Activated naive CD4-positive, alpha-beta T cell treated with anti-CD3 and anti-CD28 coated beads, Interleukin-2, amount 50 U/mL, for 72 hours (primary cell): Measurements from ENCODE around the gene TMEM141. TPM values are rescaled to one million over a fixed set of nuclear protein-coding genes. Genes with fewer than 3 reads are reported as not detected.
"Not testable (repeated sequence)": the region's sequence is repeated elsewhere in the genome, so short reads cannot be mapped to it uniquely, and the experiment has no call there.

ENCODE experiments used
- ATAC-seq, 2 donors: fragments of 150-1000 bp; cut with Tn5 transposase; 2 replicates each; pipeline ENCODE4 v1.10.0; 2021; ENCODE audit warnings: mild to moderate bottlenecking in 2 of 2, moderate library complexity in 2 of 2
- DNase-seq, 2 donors: peaks; one replicate each; pipeline ENCODE4 v3.0.0; 2021 to 2022; ENCODE audit warnings: low spot score in 2 of 2
- H3K27ac Mint-ChIP-seq, 2 donors: one replicate each; pipeline ENCODE4 v1.8.0; 2022; ENCODE audit warnings: mild to moderate bottlenecking in 2 of 2, mixed read lengths in 2 of 2
- H3K36me3 Mint-ChIP-seq, 2 donors: one replicate each; pipeline ENCODE4 v1.8.0; 2022; ENCODE audit warnings: mixed read lengths in 2 of 2
- H3K9me3 Mint-ChIP-seq, 2 donors: one replicate each; pipeline ENCODE4 v1.8.0; 2022; ENCODE audit warnings: mixed read lengths in 2 of 2
- total RNA-seq, 2 donors: library from RNA; stranded (reverse); gene quantifications; one replicate each; pipeline ENCODE4 v1.2.3, GENCODE V29; 2022

The TMEM141 gene
- total RNA-seq, 2 donors from 2014 or later, result 31.1 to 46.8 TPM

- H3K36me3 Mint-ChIP-seq, DNase-seq, H3K9me3 Mint-ChIP-seq, ATAC-seq, H3K27ac Mint-ChIP-seq: not testable (repeated sequence)
Observed at GRCh38 chr9:136841646-136842379, 50.7 kb downstream of the TMEM141 start.

- not testable (repeated sequence) for H3K27ac Mint-ChIP-seq, H3K9me3 Mint-ChIP-seq, H3K36me3 Mint-ChIP-seq
- DNase-seq, result peak; percentile 77 to 83
- peak; percentile 75 to 78 for ATAC-seq
Observed at GRCh38 chr9:136842380-136842948, 51.3 kb downstream of the TMEM141 start, which contains the start of gene AJM1. AJM1 (plus strand) TSS chr9:136842478; CDS start chr9:136844415, 1,937 bp downstream.

Other genes starting within 250 kb of the TMEM141 start
- gene NOTCH1, start 245.3 kb upstream of the TMEM141 start, total RNA-seq, result 10 to 100 TPM; 76.4 to 85.5 TPM
- gene EGFL7, start 128.4 kb upstream of the TMEM141 start, total RNA-seq, result 1 to 10 TPM in 1 of 2 donors, under 1 TPM in 1; 0.61 to 1.6 TPM
- gene AGPAT2, start 103.9 kb upstream of the TMEM141 start, total RNA-seq, result 10 to 100 TPM in 1 of 2 donors, 1 to 10 TPM in 1; 7.4 to 18.9 TPM
- under 1 TPM in 1 of 2 donors, not detected in 1; 0.37 TPM for gene DIPK1B, start 78.8 kb upstream of the TMEM141 start, total RNA-seq
- 1 to 10 TPM in 1 of 2 donors, under 1 TPM in 1; 0.89 to 1.6 TPM for gene LCN10, start 48.4 kb upstream of the TMEM141 start, total RNA-seq
- gene LCN6, start 42.8 kb upstream of the TMEM141 start, total RNA-seq, result not detected
- not detected for gene LCN8, start 33.1 kb upstream of the TMEM141 start, total RNA-seq
- gene LCN15, start 26.8 kb upstream of the TMEM141 start, total RNA-seq, result not detected
- 1 to 10 TPM in 1 of 2 donors, under 1 TPM in 1; 0.18 to 1.3 TPM for gene CCDC183, start 5.0 kb downstream of the TMEM141 start, total RNA-seq
- gene RABL6, start 16.6 kb downstream of the TMEM141 start, total RNA-seq, result 100 to 1,000 TPM in 1 of 2 donors, 10 to 100 TPM in 1; 79.3 to 101 TPM
- gene AJM1, start 51.1 kb downstream of the TMEM141 start, total RNA-seq, result 1 to 10 TPM; 3.7 to 6.7 TPM
- 100 to 1,000 TPM; 129 to 167 TPM for gene PHPT1, start 58.1 kb downstream of the TMEM141 start, total RNA-seq
- 10 to 100 TPM; 17.7 to 21.5 TPM for gene MAMDC4, start 61.0 kb downstream of the TMEM141 start, total RNA-seq
- gene EDF1, start 75.0 kb downstream of the TMEM141 start, total RNA-seq, result 100 to 1,000 TPM; 272 to 274 TPM
- 10 to 100 TPM; 53.7 to 56.5 TPM for gene TRAF2, start 95.2 kb downstream of the TMEM141 start, total RNA-seq
- gene FBXW5, start 153.4 kb downstream of the TMEM141 start, total RNA-seq, result 100 to 1,000 TPM in 1 of 2 donors, 10 to 100 TPM in 1; 66.9 to 107 TPM
- gene C8G, start 153.9 kb downstream of the TMEM141 start, total RNA-seq, result 1 to 10 TPM; 1.5 to 2.5 TPM
- gene LCN12, start 160.9 kb downstream of the TMEM141 start, total RNA-seq, result 1 to 10 TPM in 1 of 2 donors, under 1 TPM in 1; 0.64 to 2.0 TPM
- not detected for gene PTGDS, start 186.2 kb downstream of the TMEM141 start, total RNA-seq
- not detected for gene LCNL1, start 191.6 kb downstream of the TMEM141 start, total RNA-seq
- gene PAXX, start 201.1 kb downstream of the TMEM141 start, total RNA-seq, result 10 to 100 TPM; 36.7 to 64.5 TPM
- not detected for gene CLIC3, start 205.2 kb downstream of the TMEM141 start, total RNA-seq
- gene ABCA2, start 236.9 kb downstream of the TMEM141 start, total RNA-seq, result 10 to 100 TPM; 17.8 to 21.9 TPM
- 1 to 10 TPM; 1.4 to 1.6 TPM for gene FUT7, start 240.7 kb downstream of the TMEM141 start, total RNA-seq